HG03135 (cell line): ENCODE measurements around the gene TEX264.
"Not testable (repeated sequence)": the region's sequence is repeated elsewhere in the genome, so short reads cannot be mapped to it uniquely, and the experiment has no call there.

Source experiments
- ATAC-seq: cut with Tn5 transposase; IDR thresholded peaks from one replicate; pipeline ENCODE4 v1.9.1; 2021; ENCODE audit warnings: mild to moderate bottlenecking, moderate library complexity; ENCODE audit not compliant: unreplicated experiment

The TEX264 gene

DNA sequence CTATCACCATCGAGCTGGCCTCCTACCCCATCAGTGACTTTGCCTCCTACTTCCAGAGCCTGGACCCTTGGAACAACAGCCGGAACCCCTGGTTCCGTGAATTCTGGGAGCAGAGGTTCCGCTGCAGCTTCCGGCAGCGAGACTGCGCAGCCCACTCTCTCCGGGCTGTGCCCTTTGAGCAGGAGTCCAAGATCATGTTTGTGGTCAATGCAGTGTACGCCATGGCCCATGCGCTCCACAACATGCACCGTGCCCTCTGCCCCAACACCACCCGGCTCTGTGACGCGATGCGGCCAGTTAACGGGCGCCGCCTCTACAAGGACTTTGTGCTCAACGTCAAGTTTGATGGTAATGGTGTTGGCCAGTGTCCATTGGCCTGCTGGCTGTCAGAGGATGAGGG, 41.9 kb downstream of the TEX264 start:
- ATAC-seq = no peak

DNA sequence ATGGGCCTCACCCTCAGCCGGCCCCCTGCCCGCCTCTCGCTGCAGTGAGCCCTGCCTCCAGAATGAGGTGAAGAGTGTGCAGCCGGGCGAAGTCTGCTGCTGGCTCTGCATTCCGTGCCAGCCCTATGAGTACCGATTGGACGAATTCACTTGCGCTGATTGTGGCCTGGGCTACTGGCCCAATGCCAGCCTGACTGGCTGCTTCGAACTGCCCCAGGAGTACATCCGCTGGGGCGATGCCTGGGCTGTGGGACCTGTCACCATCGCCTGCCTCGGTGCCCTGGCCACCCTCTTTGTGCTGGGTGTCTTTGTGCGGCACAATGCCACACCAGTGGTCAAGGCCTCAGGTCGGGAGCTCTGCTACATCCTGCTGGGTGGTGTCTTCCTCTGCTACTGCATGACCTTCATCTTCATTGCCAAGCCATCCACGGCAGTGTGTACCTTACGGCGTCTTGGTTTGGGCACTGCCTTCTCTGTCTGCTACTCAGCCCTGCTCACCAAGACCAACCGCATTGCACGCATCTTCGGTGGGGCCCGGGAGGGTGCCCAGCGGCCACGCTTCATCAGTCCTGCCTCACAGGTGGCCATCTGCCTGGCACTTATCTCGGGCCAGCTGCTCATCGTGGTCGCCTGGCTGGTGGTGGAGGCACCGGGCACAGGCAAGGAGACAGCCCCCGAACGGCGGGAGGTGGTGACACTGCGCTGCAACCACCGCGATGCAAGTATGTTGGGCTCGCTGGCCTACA, 44.4 kb downstream of the TEX264 start:
- no peak for ATAC-seq

DNA sequence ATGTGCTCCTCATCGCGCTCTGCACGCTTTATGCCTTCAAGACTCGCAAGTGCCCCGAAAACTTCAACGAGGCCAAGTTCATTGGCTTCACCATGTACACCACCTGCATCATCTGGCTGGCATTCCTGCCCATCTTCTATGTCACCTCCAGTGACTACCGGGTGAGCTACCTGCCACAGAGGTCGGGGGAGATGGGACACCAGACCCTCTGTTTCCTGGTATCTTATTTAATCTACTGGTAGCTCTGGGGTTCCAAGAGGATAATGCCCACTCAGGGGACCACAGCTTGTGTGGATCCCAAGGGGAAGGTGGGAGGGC, 44.9 kb downstream of the TEX264 start:
- no peak for ATAC-seq

DNA sequence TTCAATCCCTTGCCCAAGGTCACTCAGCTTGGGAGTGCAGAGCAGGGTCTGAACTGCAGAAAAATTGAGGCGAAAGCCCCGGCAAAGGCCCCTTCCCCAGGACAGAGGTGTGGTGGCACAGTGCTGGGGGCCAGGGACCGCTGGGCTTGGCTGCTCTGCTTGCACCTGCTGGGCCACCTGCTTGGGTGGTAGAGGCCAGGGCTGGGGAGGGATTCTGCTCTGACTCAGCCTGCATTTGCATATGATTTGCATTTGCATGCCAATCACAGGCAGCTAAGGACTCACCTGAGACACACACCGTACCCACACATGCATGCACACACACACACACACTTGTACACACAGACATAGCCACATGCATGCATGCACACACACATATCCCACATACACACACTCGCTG, 45.8 kb downstream of the TEX264 start:
- no peak for ATAC-seq

DNA sequence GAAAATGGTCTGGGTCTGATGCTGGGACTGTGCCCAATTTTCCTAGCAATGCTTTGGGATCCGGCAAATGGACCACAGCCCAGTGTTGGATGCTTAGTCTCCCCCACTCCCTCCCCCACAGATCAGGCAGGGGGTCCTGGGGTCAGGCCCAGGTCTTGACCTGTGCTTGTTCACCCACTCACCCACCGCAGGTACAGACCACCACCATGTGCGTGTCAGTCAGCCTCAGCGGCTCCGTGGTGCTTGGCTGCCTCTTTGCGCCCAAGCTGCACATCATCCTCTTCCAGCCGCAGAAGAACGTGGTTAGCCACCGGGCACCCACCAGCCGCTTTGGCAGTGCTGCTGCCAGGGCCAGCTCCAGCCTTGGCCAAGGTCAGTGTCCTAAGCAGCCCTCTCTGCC, 46.4 kb downstream of the TEX264 start:
- no peak for ATAC-seq

DNA sequence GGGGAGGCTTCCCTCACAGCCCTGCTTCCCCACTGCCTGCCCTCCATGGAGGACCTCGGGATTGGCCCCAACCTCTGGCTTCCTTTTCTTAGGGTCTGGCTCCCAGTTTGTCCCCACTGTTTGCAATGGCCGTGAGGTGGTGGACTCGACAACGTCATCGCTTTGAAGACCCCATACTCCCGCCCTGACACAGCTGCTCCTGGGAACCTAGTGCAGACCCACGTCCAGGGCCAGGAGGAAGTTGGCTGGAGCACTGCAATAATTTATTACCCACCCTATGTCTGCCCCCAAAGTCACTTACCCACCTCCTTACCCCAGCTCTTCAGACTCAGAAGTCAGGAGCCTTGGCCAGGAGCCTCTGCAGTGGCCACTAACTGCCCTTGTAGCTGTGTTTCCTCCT, 46.9 kb downstream of the TEX264 start:
- no peak for ATAC-seq

DNA sequence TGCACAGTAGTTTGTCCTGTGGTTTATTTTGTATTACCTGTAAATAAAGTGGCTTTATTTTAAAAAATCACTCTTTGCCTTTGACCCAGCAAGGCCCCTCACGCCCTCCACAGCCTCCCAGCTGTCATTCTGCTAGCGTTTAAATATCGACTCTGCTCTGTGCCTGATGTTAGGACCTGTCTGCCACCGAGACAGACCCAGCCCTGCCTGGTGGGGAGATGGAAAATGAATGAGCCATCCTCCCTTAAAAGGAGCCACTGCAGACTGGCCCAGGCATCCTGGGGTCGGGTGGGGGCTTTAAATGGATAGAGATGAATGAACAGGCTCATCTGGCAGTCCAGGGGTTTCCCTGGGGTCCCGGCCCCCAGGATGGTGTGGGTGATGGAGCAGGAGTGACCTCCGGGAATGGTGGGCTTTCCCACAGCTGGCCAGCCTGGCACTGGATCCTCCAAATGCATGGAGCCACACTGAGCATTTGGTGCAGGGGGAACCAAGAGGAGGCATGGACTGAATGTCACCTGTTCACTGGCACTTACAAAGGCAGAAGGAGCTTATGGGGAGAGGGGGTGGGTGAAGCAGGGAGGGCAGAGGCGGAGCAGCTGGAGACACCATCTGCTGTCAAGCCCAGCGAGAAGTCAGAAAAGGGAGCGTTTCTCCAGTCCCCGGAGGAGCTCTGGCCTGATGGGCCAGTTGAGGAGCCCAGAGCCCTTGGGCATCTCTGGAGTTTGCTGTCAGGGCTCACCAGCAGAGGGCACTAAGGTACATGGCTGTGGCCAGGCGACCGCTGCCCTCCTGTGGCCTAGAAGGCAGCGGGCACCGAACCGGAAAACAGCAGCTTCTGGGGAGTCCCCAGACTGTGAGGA, 47.7 kb downstream of the TEX264 start:
- ATAC-seq = no peak

DNA sequence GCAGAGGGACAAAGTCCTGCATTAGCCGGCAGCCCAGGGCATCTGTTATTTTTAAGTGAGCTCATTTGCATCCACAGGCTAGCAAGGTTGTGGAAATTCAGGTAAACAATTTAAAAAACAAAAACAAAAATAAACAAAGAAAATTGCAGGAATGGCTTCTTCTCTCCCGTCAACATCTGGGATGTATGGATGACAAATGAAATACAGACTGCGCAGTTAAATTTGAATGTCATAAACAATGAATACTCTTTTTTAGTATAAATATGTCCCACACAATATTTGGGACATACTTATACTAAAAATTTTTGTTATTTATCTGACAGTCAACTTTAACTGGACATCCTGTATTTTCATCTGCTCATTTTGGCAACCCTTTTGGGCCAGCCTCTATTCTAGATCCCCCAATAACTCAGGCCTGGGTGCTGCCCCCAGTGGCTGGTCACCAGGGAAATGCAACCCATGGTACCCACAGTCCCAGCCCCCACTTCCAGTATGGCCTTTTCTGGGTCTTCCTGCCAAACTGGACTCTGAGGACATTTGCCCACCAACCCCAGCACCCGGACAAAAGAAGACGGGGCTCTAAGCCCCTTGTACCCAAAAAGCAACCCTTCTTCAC, 48.5 kb downstream of the TEX264 start:
- no peak for ATAC-seq

DNA sequence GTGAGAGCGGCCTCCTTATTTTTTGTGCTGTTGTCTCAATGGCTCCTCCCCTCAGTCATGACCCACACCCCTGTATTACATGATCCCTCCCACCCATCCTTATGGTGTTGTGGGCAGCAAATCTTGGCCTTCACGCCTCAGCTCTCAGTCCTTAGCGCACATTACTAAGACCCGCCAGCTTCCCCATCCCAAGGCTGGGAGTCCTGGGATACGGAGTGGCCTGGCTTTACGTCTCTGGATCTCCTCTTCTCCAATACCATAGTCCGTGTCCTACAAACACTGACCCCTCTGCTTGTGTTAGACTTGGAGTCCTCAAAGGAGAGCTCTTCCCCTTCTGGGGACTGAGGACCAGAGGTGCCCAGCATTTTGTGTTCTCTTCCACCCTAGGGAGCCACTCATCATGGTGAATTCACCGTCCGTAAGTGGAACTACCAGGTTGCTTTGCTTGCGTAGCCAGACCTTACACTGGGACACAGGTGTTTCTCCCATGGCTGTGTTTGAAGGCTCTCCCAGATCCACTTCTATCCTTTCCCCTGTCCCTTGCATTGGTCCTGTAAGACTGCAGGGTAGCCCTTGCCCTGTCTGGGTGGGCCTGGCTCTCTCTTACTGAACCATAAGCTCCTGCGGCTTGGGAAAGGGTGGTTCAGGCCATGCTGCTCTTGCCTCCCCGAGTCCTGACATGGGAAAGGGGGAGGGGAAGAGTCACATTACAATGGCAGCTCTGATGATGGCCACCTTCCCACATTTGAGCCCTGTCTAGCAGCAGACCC, 49.4 kb downstream of the TEX264 start:
- no peak for ATAC-seq

DNA sequence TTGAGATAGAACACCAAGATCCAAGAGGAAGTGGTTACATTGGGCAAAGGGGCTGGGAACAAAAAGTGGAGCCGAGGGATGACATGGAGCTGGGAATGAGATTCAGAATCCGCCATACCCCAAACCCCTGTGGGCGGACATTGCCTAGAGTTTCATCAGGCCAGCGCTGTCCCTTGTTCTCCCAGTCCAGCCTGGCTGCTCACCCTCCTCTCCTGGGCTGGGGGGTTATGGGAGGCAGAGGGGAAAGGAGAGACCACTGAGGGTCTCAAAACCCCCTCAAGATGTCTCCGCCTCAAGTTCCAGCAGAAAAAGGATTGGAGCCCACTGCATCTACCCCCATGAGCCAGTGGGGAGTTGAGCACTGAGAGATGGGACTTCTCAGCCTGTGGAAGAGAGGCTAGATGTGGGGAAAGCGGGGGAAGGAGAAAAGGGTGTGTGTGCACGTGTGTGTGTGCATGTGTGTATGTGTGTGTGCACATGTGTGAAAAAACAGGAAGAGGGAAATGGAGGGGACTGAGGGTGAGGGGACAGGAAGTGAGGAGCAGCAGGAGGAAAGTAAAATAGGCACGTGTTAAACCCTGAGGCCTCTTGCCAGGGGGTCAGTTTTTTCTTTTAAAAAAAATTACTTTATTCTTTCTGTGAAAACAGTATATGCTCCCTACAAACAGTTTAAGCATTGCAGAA, 50.2 kb downstream of the TEX264 start:
- no peak for ATAC-seq

DNA sequence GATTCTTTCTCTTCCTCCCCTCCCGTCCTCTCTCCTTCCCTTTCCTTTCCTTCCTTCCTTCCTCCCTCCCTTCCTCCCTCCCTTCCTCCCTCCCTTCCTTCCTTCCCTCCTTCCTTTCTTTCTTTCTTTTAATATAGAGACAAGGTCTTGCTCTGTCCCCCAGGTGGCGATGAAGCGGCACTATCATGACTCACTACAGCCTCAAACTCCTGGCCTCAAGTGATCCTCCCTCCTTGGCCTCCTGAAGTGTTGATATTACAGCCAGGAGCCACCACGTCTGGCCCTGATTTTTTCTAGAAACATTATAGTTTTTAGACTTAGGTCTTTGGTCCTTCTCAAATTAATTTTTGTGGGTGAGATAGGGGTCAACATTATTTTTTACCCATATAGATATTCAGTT, 51.3 kb downstream of the TEX264 start:
- no peak for ATAC-seq

DNA sequence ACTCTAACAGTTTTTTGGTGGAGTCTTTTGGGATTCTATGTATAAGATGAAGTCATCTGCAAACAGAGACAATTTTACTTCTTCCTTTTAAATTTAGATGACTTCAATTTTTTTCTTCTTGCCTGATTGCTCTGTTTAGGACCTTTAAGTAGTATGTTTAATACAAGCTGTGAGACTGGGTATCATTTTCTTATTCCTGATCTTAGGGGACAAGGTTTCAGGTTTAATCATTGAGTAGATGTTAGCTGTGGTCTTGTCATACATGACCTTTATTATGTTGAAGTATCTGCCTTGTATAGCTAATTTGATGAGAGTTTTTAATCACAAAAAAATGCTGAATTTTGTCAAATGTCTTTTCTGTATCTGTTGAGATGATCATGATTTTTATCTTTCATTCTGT, 56.4 kb downstream of the TEX264 start:
- ATAC-seq = no peak

DNA sequence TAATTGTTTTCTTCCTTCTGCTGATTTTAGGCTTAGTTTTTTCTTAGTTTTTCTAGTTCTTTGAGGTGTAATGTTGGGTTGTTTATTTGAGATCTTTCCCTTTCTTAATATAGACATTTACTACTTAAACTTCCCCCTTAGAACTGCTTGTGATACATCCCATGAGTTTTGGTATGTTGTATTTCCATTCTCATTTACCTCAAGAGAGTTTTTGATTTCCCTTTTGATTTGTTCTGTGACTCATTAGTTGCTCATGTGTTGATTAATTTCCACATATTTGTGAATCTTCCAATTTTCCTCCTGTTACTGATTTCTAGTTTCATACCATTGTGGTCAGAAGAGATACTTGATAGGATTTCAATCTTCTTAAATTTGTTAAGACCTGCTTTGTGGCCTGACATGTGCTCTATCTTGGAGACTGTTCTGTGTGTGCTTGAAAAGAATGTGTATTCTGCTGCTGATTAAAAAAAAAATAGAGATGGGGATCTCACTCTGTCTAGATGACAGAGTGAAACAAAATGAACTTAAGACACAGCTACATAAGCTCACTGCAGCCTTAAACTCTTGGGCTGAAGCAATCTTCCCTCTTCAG, 58.1 kb downstream of the TEX264 start:
- ATAC-seq = no peak

DNA sequence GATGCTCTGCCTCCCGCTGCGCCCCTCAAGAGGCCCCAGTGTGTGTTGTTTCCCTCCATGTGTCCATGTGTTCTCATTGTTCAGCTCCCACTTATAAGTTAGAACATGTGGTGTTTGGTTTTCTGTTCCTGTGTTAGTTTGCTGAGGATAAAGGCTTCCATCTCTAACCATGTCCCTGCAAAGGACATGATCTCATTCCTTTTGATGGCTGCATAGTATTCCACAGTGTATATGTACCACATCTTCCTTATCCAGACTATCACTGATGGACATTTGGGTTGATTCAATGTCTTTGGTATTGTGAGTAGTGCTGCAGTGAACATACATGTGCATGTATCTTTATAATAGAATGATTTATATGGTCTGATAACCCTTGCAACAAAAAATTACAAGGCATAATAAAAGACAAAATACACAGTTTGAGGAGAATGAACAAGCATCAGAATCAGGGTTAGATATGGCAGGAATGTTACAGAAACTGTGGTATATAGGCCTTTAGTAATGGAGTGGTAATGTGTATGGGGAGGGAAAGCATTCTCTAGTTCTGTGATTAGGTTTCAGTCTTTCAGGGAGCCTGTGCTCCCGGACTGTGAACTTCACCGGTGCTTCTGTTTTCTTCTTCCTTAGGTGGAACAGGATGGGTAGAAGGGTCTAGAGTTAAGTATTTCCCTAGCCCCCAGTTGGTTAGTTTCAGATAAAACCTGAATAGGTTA, 63.0 kb downstream of the TEX264 start:
- ATAC-seq = no peak

DNA sequence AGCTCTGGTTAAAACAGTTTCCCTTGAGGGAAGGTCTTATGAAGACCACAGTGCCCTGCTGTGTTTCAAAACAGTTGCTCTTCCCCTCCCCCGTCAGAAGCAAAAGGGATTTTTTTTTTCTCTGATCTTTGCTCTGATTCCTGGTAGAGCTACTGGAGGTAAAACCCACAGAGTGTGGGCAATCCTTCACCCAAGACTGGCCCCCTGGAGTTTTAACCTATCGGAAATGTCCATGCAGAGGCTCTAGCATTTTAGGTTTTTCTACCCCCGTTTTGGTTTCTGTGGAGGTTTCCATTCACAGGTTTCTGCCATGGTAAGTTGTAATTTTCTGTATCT, 63.5 kb downstream of the TEX264 start:
- no peak for ATAC-seq

DNA sequence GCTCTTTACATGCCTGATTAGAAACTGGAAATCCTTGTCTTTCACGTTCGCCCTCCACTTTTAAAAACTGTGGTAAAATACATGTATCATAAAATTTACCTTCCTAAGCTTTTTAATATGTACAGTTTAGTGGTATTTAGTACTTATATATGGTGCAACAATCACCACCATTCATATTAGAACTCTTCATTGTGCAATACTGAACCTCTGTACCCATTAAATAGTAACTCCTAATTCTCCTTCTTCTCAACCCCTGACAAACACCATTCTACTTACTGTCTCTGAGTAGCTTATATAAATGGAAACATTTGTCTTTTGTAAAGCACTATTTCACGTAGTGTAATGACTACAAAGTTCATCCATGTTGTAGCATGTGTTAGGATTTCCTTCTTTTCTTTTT, 64.0 kb downstream of the TEX264 start:
- ATAC-seq = no peak

DNA sequence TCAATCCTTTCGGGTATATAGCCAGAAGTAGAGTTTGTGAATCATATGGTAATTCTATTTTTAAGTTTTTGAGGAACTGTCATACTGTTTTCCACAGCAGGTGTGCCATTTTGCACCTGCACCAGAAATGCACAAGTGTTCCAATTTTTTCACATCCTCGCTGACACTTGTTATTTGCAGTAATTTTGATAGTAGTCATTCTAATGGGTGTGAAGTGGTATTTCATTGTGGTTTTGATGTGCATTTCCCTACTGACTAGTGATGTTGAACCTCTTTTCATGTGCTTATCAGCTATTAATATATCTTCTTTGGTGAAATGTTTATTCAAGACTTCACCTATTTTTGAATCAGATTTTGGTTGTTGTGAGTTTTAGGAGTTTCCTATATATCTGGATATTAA, 64.9 kb downstream of the TEX264 start:
- ATAC-seq = no peak

DNA sequence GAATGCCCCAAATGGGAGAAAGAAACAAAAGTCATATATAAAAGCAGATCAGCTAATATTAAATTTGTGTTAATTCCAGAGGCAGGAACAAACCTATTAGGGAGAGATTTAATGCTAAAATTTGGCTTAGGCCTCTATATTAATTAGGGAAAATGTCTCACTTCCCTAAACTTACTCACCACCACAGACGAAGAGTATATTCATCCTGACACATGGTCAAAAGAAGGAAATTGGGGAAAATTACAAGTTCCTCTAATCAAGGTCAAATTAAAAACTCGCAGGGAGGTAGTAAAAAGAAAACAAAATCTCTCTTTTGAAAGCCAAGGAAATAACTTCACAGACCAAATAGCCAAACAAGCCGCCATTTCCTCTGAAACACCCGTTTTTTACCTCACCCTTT, 68.1 kb downstream of the TEX264 start:
- ATAC-seq = no peak

DNA sequence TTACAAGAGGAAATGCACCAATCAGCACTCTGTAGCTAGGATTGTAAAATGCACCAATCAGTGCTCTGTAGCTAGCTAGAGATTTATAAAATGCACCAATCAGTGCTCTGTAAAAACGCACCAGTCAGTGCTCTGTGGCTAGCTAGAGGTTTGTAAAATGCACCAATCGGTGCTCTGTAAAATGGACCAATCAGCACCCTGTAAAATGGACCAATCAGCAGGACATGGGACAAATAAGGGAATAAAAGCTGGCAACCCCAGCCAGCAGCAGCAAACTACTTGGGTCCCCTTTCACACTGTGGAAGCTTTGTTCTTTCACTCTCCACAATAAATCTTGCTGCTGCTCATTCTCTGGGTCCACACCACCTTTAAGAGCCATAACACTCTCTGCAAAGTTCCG, 71.3 kb downstream of the TEX264 start:
- ATAC-seq = not testable (repeated sequence)

DNA sequence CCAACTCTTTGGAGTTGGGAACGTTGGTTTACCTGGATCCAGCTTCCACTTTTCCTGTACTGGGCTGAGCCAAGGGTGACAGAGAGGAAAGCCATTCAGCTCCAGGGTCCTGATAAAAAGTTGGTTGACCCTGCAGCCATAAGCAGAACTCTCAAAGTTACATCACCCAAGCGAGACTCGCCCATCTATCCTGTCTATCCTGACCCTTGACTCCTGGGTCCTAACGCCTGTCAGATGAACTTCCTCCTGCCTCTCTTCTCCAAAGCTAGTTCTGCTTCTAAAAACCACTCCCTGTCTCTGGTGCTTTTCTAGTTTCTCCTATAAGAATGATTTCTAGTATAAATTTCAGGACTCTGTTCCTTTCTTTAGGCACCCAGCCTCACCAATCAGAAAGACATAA, 71.9 kb downstream of the TEX264 start:
- not testable (repeated sequence) for ATAC-seq
